Stimulated activated CD8-positive, alpha-beta memory T cell treated with anti-CD3 and anti-CD28 coated beads, Interleukin-4, amount 100 ng/mL, for 24 hours (primary cell): Measurements from ENCODE around the gene HS3ST2.
"Not testable (repeated sequence)": the region's sequence is repeated elsewhere in the genome, so short reads cannot be mapped to it uniquely, and the experiment has no call there.

Source experiments
- DNase-seq: peaks from one replicate; pipeline ENCODE4 v3.0.0-alpha.2; 2020; ENCODE audit warnings: low read depth

The HS3ST2 gene

GRCh38 chr16:22813223-22813947 lies 577 bp upstream of the HS3ST2 start:
- peak; percentile 31 for DNase-seq

- DNase-seq, result no peak
These were observed 746 bp downstream of the HS3ST2 start for GRCh38 chr16:22814711-22815105.

- no peak for DNase-seq
These were observed 1.9 kb downstream of the HS3ST2 start for GRCh38 chr16:22815863-22816262.

GRCh38 chr16:22816475-22816874 lies 2.5 kb downstream of the HS3ST2 start:
- no peak for DNase-seq

GRCh38 chr16:22818736-22819135 lies 4.8 kb downstream of the HS3ST2 start:
- DNase-seq, result not testable (repeated sequence)

GRCh38 chr16:22838681-22839080 lies 24.7 kb downstream of the HS3ST2 start:
- DNase-seq, result no peak

GRCh38 chr16:22842031-22842430 lies 28.1 kb downstream of the HS3ST2 start:
- DNase-seq, result not testable (repeated sequence)

GRCh38 chr16:22843122-22843521 lies 29.2 kb downstream of the HS3ST2 start:
- DNase-seq, result no peak

GRCh38 chr16:22843856-22844255 lies 29.9 kb downstream of the HS3ST2 start:
- no peak for DNase-seq

GRCh38 chr16:22844416-22844815 lies 30.5 kb downstream of the HS3ST2 start:
- no peak for DNase-seq

- no peak for DNase-seq
These were observed 33.1 kb downstream of the HS3ST2 start for GRCh38 chr16:22847100-22847499.

GRCh38 chr16:22847690-22848089 lies 33.7 kb downstream of the HS3ST2 start:
- DNase-seq, result no peak

- no peak for DNase-seq
These were observed 34.5 kb downstream of the HS3ST2 start for GRCh38 chr16:22848451-22848850.

- no peak for DNase-seq
These were observed 35.6 kb downstream of the HS3ST2 start for GRCh38 chr16:22849517-22849916.

GRCh38 chr16:22855231-22855630 lies 41.3 kb downstream of the HS3ST2 start:
- DNase-seq, result no peak

- no peak for DNase-seq
These were observed 43.5 kb downstream of the HS3ST2 start for GRCh38 chr16:22857296-22858025.

GRCh38 chr16:22859925-22860324 lies 46.0 kb downstream of the HS3ST2 start:
- no peak for DNase-seq

GRCh38 chr16:22861580-22861979 lies 47.6 kb downstream of the HS3ST2 start:
- no peak for DNase-seq

GRCh38 chr16:22862046-22862445 lies 48.1 kb downstream of the HS3ST2 start:
- DNase-seq, result no peak

- no peak for DNase-seq
These were observed 50.4 kb downstream of the HS3ST2 start for GRCh38 chr16:22864375-22864774.

GRCh38 chr16:22868593-22869224 lies 54.7 kb downstream of the HS3ST2 start:
- DNase-seq, result no peak

GRCh38 chr16:22871861-22872260 lies 57.9 kb downstream of the HS3ST2 start:
- no peak for DNase-seq

GRCh38 chr16:22874394-22874793 lies 60.4 kb downstream of the HS3ST2 start:
- DNase-seq, result no peak
